GM21825 (cell line): ENCODE measurements around the gene ZDHHC19.
"Not testable (repeated sequence)": the region's sequence is repeated elsewhere in the genome, so short reads cannot be mapped to it uniquely, and the experiment has no call there.

Experiments
- ATAC-seq: cut with Tn5 transposase; IDR thresholded peaks from one replicate; pipeline ENCODE4 v1.9.1; 2021; ENCODE audit warnings: mild to moderate bottlenecking, moderate library complexity; ENCODE audit not compliant: unreplicated experiment

The ZDHHC19 gene

GRCh38 chr3:196210673-196211556 lies at the start of gene ZDHHC19:
Gene ZDHHC19 (minus strand): TSS chr3:196211400. CDS start chr3:196211315, 85 bp downstream.
- ATAC-seq, result no peak

- no peak for ATAC-seq
These were observed 49.6 kb upstream of the ZDHHC19 start for GRCh38 chr3:196260784-196261183.

DNA sequence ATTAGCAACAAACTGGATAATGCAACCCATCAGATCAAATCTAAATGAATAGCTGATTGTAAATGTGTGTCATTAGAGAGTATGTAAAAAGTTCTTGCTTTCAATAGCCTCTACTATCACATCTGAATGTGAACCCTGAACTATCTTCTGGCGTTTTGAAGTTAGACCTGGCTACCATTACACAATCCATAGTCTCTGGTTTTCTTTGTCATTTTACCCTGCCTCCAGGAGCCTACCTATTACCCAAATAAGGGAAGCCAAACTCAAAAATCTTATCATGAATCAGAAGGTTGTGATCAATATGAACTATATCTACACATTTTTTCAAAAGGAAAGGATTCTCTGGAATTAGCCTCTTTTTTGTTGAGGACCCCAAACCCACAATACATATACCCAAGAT lies 44.6 kb upstream of the ZDHHC19 start:
- ATAC-seq, result no peak

- no peak for ATAC-seq
These were observed 43.4 kb upstream of the ZDHHC19 start for GRCh38 chr3:196254376-196255283.

DNA sequence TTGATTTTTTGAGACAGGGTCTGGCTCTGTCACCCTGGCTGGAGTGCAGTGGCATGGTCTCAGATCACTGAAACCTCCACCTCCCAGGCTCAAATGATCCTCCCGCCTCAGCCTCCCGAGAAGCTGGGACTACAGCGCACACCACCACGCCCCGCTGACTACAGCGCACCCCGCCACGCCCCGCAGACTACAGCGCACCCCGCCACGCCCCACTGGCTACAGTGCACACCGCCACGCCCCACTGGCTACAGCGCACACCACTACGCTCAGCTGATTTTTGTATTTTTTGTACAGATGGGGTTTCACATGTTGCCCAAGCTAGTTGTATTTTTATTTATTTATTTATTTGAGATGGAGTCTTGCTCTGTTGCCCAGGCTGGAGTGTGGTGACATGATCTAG lies 40.7 kb upstream of the ZDHHC19 start:
- no peak for ATAC-seq

- no peak for ATAC-seq
These were observed 35.6 kb upstream of the ZDHHC19 start for GRCh38 chr3:196246612-196247308.

DNA sequence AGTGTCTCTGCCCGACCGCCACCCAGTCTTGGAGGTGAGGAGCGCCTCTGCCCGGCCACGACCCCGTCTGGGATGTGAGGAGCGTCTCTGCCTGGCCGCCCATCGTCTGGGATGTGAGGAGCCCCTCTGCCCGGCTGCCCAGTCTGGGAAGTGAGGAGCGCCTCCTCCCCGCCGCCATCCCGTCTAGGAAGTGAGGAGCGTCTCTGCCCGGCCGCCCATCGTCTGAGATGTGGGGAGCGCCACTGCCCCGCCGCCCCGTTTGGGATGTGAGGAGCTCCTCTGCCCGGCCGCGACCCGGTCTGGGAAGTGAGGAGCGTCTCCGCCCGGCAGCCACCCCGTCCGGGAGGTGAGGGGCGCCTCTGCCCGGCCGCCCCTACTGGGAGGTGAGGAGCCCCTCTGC lies 33.0 kb upstream of the ZDHHC19 start:
- ATAC-seq, result not testable (repeated sequence)

DNA sequence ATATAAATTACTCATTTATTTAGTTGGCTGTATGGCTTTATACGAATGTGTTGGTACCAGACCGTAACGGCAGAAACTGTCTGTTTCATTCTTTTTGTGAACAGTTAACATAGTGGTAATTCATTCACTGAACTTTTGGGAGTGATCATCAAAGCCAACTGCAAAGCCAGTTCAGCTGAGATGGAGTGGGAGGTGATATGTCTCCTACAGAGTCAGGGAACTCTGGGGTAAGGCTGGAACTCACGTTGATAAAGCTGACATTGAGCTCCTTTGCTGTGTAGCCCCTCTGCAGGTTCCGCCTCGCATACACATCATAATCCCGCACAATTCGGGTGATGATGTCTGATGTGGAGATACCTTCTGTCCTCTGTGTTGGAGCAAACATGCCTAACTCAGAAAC lies 30.5 kb upstream of the ZDHHC19 start:
- no peak for ATAC-seq

DNA sequence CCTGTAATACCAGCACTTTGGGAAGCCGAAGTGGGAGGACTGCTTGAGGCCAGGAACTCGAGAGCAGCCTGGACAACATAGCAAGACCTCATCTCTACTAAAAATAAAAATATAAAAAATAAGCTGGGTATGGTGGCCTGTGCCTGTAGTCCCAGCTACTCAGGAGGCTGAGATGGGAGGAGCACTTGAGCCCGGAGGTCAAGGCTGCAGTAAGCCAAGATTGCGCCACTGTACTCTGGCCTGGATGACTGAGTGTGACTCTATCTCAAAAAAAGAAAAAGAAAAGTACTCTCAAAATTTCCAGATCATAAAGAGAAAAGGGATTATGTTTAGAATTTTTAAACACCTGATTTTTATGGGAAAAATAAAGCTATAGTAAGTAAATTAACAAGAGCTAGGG lies 29.2 kb upstream of the ZDHHC19 start:
- ATAC-seq, result no peak

GRCh38 chr3:196238612-196239560 lies 27.7 kb upstream of the ZDHHC19 start:
- ATAC-seq, result no peak

- peak; percentile 45 for ATAC-seq
These were observed 26.0 kb upstream of the ZDHHC19 start for GRCh38 chr3:196237203-196237602.

GRCh38 chr3:196236223-196236622 lies 25.0 kb upstream of the ZDHHC19 start:
- no peak for ATAC-seq

DNA sequence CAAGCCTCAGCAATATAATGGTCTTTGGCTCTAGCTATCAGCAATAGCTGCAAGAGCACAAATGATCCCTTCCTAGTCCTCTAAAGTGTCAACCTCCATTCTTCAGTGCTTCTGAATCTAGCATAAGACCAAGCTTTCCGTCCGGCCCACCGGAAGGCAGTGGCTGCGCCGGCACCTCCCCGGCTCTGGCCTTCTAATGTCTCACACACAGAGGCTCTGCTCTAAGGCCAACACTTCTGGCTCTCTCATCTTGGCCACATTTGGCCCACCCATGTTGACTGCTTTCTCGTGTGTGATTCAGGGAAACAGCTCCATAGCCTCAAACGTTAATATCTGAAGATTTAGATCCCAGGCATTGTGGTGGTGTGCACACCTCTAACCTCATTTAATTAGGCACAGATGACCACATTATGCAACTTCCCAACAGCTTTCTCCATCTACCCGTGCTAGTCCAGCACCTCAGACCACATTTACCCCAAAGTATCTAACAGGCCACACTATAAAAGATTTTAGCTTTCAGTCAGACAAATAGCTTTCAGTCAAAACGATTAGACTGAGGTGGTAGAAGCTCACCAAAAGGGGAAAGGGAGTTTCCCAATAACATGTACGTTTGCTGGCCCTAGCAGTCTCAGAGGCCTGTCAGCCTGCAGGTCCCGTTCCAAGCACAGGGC lies 24.4 kb upstream of the ZDHHC19 start:
- no peak for ATAC-seq

GRCh38 chr3:196232882-196233251 lies 21.7 kb upstream of the ZDHHC19 start:
- ATAC-seq, result no peak

DNA sequence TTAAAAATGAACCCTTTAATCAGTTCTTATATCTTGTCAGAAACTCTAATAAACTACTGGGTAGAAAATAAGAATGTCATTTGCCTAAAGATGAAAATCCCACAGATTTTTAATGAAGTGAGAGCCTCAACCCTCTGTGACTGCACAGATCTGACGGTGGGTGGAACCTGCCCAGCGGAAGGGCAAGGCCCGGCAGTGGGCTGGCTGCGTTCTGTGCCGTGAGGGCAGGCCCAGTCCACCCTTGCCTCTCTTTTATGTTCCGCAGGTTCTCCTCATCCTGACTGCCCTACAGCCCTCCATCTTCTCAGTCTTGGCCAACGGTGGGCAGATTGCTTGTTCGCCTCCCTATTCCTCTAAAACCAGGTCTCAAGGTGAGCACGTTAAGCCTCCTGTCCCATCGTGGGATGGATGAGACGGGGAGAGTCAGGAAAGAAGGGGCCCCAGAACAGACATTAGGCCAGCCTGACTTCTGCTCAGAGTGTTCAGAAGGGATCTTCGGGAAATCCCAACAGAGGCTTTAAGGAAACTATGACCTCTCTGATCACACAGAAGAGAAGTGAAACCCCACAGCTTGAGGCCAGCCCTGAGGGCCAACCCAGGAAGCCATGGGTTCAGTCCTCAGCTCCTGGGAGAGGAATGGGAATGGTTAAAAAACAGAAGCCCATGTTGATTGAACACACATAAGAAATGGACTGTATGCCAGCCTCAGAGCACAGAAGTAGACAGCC lies 21.1 kb upstream of the ZDHHC19 start:
- peak; percentile 47 for ATAC-seq

- ATAC-seq, result no peak
These were observed 16.7 kb upstream of the ZDHHC19 start for GRCh38 chr3:196227629-196228493.

GRCh38 chr3:196227121-196227561 lies 15.9 kb upstream of the ZDHHC19 start:
- ATAC-seq, result no peak
